KMS-11 (cell line): ENCODE data around the gene ABHD4.

Experiments
- H2AFZ ChIP-seq: fragments of 200-600 bp; sonication (generic); 2 replicates; pipeline ENCODE4 v1.6.1; 2016; ENCODE audit warnings: antibody characterized with exemption, mixed run types, low read depth
- H3K27ac ChIP-seq: fragments of 200-600 bp; sonication (generic); 2 replicates; pipeline ENCODE4 v1.6.1; 2016; ENCODE audit warnings: mild to moderate bottlenecking, mixed run types
- H3K27me3 ChIP-seq: fragments of 200-600 bp; sonication (generic); 2 replicates; pipeline ENCODE4 v1.6.1; 2017; ENCODE audit warnings: mild to moderate bottlenecking, low read depth, mixed run types, moderate library complexity; ENCODE audit not compliant: insufficient read depth
- H3K36me3 ChIP-seq: fragments of 200-600 bp; sonication (generic); 2 replicates; pipeline ENCODE4 v1.6.1; 2017; ENCODE audit warnings: mild to moderate bottlenecking, mixed run types; ENCODE audit not compliant: insufficient read depth
- H3K4me1 ChIP-seq: fragments of 200-600 bp; sonication (generic); 2 replicates; pipeline ENCODE4 v1.6.1; 2016; ENCODE audit warnings: mild to moderate bottlenecking, low read depth, mixed run types; ENCODE audit not compliant: poor library complexity, severe bottlenecking
- H3K4me2 ChIP-seq: fragments of 200-600 bp; sonication (generic); 2 replicates; pipeline ENCODE4 v1.7.0; 2016; ENCODE audit warnings: mild to moderate bottlenecking, mixed run types
- H3K4me3 ChIP-seq: fragments of 200-600 bp; sonication (generic); IDR thresholded peaks from 2 replicates; pipeline ENCODE4 v1.6.1; 2017; ENCODE audit warnings: low read depth, low read length, mixed read lengths; ENCODE audit not compliant: insufficient read depth
- H3K79me2 ChIP-seq: fragments of 200-600 bp; sonication (generic); 2 replicates; pipeline ENCODE4 v1.6.1; 2016; ENCODE audit warnings: low read depth, mixed run types; ENCODE audit not compliant: insufficient read depth
- H3K9ac ChIP-seq: fragments of 200-600 bp; sonication (generic); 2 replicates; pipeline ENCODE4 v1.6.1; 2016; ENCODE audit warnings: mild to moderate bottlenecking, mixed run types
- H4K20me1 ChIP-seq: fragments of 200-600 bp; sonication (generic); 2 replicates; pipeline ENCODE4 v1.6.1; 2016; ENCODE audit warnings: mild to moderate bottlenecking, mixed run types; ENCODE audit not compliant: insufficient read depth
- TF ChIP-seq, protein P1 (sequence below): fragments of 200-600 bp; sonication (generic); conservative IDR thresholded peaks from 2 replicates; pipeline ENCODE4 v1.6.1; 2017; ENCODE audit warnings: low read depth, mild to moderate bottlenecking, antibody characterized with exemption, low read length, moderate library complexity, mixed read lengths

The ABHD4 gene

GRCh38 chr14:22554498-22555383 is 43.4 kb upstream of the ABHD4 start:
- TF ChIP-seq, protein P1, sequence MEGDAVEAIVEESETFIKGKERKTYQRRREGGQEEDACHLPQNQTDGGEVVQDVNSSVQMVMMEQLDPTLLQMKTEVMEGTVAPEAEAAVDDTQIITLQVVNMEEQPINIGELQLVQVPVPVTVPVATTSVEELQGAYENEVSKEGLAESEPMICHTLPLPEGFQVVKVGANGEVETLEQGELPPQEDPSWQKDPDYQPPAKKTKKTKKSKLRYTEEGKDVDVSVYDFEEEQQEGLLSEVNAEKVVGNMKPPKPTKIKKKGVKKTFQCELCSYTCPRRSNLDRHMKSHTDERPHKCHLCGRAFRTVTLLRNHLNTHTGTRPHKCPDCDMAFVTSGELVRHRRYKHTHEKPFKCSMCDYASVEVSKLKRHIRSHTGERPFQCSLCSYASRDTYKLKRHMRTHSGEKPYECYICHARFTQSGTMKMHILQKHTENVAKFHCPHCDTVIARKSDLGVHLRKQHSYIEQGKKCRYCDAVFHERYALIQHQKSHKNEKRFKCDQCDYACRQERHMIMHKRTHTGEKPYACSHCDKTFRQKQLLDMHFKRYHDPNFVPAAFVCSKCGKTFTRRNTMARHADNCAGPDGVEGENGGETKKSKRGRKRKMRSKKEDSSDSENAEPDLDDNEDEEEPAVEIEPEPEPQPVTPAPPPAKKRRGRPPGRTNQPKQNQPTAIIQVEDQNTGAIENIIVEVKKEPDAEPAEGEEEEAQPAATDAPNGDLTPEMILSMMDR: no peak
- Histone ChIP-seq H3K36me3 (no peaks in the 10 kb centered on the region), H3K4me2 (peak overlapping the region; percentile 74), H2AFZ (peak overlapping the region; percentile 14; the same call in 1 of the 2 replicates), H3K4me3 (no peak overlapping the region), H3K27ac (peak overlapping the region; percentile 98), H3K79me2 (no peaks in the 10 kb centered on the region), H3K4me1 (peaks cover 87% of the 10 kb centered on the region), H3K9ac (peak overlapping the region; percentile 86), H4K20me1 (no peaks in the 10 kb centered on the region), H3K27me3 (no peaks in the 10 kb centered on the region)

DNA sequence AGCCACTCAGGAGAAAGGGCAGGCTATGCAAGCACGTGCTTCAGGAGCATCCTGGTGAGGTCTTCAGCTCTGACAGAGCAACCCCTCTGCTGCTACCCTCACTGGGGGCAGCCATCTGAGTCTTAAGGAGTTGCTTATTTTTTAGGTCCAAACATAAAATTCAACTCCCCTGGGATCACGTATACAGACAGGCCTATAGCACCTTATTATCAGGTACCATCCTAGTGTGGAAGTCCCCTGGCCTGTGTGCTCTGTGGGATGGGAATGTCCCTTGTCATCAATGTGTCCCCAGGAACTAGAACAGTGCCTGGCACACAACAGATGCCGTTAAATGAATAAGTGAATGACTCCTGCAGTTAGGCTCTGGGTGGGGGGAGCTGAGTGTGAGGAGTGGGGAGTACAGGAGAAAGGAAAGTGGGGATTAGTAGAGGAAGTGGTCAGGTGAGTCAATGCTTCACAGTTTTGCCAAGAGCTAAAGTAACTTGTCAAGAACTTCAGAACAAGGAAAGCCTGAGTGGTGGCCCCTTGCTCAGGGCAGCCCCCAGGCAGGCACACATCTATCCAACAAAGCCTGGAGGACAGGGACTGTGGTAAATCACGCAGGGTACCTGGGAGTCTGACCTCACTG is 42.6 kb upstream of the ABHD4 start:
- Histone ChIP-seq H3K79me2 (no peaks in the 10 kb centered on the region), H2AFZ (peak overlapping the region; percentile 14; the same call in 1 of the 2 replicates), H3K36me3 (no peaks in the 10 kb centered on the region), H3K4me1 (peaks cover 86% of the 10 kb centered on the region), H3K4me2 (peak overlapping the region; percentile 74), H3K27ac (peak overlapping the region; percentile 98), H3K4me3 (no peak overlapping the region), H3K9ac (peak overlapping the region; percentile 86), H3K27me3 (no peaks in the 10 kb centered on the region), H4K20me1 (no peaks in the 10 kb centered on the region)
- TF ChIP-seq, protein P1: no peak

GRCh38 chr14:22556021-22556989 is 41.8 kb upstream of the ABHD4 start:
- Histone ChIP-seq H3K9ac (peak overlapping the region; percentile 86), H3K27ac (peak overlapping the region; percentile 98), H3K4me1 (peaks cover 86% of the 10 kb centered on the region), H3K4me3 (no peak overlapping the region), H4K20me1 (no peaks in the 10 kb centered on the region), H2AFZ (peak overlapping the region; percentile 7; the same call in 1 of the 2 replicates), H3K27me3 (no peaks in the 10 kb centered on the region), H3K36me3 (no peaks in the 10 kb centered on the region), H3K79me2 (no peaks in the 10 kb centered on the region), H3K4me2 (peak overlapping the region; percentile 79)
- TF ChIP-seq, protein P1: no peak

DNA sequence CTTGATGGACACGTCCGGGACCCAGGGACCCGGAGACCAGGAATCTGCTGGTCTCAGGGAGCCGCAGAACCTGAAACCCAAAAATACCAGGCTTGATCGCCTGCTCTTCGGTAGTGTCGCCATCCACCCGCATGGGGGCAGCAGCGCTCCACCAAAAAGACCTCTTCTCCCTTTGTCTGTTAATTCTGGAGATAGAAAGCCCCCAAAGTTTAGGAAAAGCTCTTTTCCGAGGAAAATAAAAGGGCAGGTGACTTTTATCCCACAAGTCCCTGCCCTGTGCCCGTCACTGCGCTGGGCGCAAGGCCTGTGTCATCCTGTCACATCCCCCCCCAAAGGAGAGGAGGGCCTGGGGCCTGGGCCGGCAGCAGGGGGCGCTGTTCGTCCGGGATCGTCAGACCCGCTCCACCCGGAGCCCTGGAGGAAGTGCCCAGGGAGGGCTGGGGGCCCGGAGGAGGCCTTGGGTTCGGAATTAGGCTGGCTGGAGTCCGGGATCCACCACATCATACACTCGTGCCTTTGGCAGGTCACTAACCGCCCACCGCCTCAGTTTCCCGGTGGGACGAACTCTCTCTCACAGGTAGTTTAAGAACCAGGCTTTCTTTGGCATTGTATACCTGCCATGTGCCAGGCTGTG is 41.0 kb upstream of the ABHD4 start:
- peak overlapping the region; percentile 86 for H3K9ac ChIP-seq

More for the DNA sequence above, 41.0 kb upstream of the ABHD4 start:
- peak overlapping the region; percentile 98 for H3K27ac ChIP-seq
- H4K20me1 ChIP-seq: no peaks in the 10 kb centered on the region
- no peaks in the 10 kb centered on the region for H3K36me3 ChIP-seq
- TF ChIP-seq, protein P1: peak; percentile 99
- H3K79me2 ChIP-seq: no peaks in the 10 kb centered on the region
- no peak overlapping the region for H3K4me3 ChIP-seq
- peaks cover 86% of the 10 kb centered on the region for H3K4me1 ChIP-seq
- no peaks in the 10 kb centered on the region for H3K27me3 ChIP-seq
- peak overlapping the region; percentile 57; the same call in 1 of the 2 replicates for H2AFZ ChIP-seq
- peak overlapping the region; percentile 79 for H3K4me2 ChIP-seq
